ENCODE results near the gene MTF2.

DNA sequence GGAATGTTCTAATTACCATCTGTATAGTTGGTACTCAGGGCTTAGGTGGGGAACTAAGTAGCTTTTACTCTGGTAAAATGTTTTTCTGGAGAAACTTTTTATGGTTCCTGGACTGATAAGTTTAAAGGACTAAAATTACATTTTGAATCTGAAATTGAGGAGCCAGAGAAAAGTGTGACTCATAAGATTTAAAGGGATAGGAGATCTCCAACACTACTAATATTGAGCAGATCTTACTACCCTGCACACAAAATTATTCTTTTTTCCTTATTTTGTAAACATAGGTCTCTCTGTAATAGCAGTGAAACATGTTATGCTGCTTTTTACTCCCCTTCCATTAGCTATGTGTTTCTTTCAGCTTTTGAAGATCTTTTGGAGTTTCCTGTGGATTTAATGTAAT lies 32.5 kb downstream of the MTF2 start:
- TF ChIP-seq USF1 (CRISPR knock-in tag; IDR thresholded peaks at IDR 0.05) (no peak), NKRF (IDR thresholded peaks at IDR 0.05; ENCODE audit: borderline replicate concordance) (no peak), ZNF384 (IDR thresholded peaks at IDR 0.05; ENCODE audit: low read depth, low read length) (no peak), SP2 (IDR thresholded peaks at IDR 0.05; ENCODE audit: extremely low read depth, low read depth, low read length, poor library complexity, severe bottlenecking) (no peak), SMC3 (conservative IDR thresholded peaks at IDR 0.05; ENCODE audit: insufficient read depth, low read depth, low read length) (no peak), RNF2 (IDR thresholded peaks at IDR 0.05) (no peak), IRF9 (tag; IDR thresholded peaks at IDR 0.05) (no peak)
- TF ChIP-seq, protein P1, sequence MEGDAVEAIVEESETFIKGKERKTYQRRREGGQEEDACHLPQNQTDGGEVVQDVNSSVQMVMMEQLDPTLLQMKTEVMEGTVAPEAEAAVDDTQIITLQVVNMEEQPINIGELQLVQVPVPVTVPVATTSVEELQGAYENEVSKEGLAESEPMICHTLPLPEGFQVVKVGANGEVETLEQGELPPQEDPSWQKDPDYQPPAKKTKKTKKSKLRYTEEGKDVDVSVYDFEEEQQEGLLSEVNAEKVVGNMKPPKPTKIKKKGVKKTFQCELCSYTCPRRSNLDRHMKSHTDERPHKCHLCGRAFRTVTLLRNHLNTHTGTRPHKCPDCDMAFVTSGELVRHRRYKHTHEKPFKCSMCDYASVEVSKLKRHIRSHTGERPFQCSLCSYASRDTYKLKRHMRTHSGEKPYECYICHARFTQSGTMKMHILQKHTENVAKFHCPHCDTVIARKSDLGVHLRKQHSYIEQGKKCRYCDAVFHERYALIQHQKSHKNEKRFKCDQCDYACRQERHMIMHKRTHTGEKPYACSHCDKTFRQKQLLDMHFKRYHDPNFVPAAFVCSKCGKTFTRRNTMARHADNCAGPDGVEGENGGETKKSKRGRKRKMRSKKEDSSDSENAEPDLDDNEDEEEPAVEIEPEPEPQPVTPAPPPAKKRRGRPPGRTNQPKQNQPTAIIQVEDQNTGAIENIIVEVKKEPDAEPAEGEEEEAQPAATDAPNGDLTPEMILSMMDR (IDR thresholded peaks at IDR 0.05 in 2 of 3, conservative IDR thresholded peaks at IDR 0.05 in 1 of 3; ENCODE audit: insufficient read depth in 2 of 3, low read depth in 1 of 3, low read length in 3 of 3), result no peak
- TF ChIP-seq, protein P2, sequence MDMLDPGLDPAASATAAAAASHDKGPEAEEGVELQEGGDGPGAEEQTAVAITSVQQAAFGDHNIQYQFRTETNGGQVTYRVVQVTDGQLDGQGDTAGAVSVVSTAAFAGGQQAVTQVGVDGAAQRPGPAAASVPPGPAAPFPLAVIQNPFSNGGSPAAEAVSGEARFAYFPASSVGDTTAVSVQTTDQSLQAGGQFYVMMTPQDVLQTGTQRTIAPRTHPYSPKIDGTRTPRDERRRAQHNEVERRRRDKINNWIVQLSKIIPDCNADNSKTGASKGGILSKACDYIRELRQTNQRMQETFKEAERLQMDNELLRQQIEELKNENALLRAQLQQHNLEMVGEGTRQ (CRISPR knock-in tag; IDR thresholded peaks at IDR 0.05), result no peak

All from K562 (cell line).